ENCODE results near the gene TUSC2. TPM values are rescaled to one million over a fixed set of nuclear protein-coding genes. Genes with fewer than 3 reads are reported as not detected.

The TUSC2 gene
- total RNA-seq, 2 donors from 2014 or later: 12.9 to 31.6 TPM

- 0% methylated on average over 43 of the region's 45 CpGs; no CpG with 5 or more reads in 1 of the 2 donors for WGBS, 2 donors
- H3K36me3 ChIP-seq (replicated peaks in 1 of 2; ENCODE audit: insufficient read depth in 1 of 2, low read depth in 2 of 2): peaks cover 0 to 5% of the 10 kb centered on the region in 2 donors
- no peaks in the 10 kb centered on the region for H3K27me3 ChIP-seq
- H3K4me1 ChIP-seq: peaks cover 60% of the 10 kb centered on the region
- H3K9me3 ChIP-seq: no peaks in the 10 kb centered on the region
- H3K27ac ChIP-seq: peak overlapping the region; percentile 88 to 98 (median 96)
- peak in 2 of 3 donors; percentile 59 to 64 for TF ChIP-seq POLR2A (IDR thresholded peaks at IDR 0.05)
- TF ChIP-seq, protein P1, sequence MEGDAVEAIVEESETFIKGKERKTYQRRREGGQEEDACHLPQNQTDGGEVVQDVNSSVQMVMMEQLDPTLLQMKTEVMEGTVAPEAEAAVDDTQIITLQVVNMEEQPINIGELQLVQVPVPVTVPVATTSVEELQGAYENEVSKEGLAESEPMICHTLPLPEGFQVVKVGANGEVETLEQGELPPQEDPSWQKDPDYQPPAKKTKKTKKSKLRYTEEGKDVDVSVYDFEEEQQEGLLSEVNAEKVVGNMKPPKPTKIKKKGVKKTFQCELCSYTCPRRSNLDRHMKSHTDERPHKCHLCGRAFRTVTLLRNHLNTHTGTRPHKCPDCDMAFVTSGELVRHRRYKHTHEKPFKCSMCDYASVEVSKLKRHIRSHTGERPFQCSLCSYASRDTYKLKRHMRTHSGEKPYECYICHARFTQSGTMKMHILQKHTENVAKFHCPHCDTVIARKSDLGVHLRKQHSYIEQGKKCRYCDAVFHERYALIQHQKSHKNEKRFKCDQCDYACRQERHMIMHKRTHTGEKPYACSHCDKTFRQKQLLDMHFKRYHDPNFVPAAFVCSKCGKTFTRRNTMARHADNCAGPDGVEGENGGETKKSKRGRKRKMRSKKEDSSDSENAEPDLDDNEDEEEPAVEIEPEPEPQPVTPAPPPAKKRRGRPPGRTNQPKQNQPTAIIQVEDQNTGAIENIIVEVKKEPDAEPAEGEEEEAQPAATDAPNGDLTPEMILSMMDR (IDR thresholded peaks at IDR 0.05): no peak
- peak overlapping the region in 1 of 2 donors; percentile 62 for H3K4me3 ChIP-seq
- ATAC-seq (peak; percentile 75), DNase-seq (peak; percentile 75 to 84 (median 80))
- intact Hi-C loops (cut with DNase I): no loop called here
These were observed 7.1 kb downstream of the TUSC2 start for GRCh38 chr3:50320853-50321335.

DNA sequence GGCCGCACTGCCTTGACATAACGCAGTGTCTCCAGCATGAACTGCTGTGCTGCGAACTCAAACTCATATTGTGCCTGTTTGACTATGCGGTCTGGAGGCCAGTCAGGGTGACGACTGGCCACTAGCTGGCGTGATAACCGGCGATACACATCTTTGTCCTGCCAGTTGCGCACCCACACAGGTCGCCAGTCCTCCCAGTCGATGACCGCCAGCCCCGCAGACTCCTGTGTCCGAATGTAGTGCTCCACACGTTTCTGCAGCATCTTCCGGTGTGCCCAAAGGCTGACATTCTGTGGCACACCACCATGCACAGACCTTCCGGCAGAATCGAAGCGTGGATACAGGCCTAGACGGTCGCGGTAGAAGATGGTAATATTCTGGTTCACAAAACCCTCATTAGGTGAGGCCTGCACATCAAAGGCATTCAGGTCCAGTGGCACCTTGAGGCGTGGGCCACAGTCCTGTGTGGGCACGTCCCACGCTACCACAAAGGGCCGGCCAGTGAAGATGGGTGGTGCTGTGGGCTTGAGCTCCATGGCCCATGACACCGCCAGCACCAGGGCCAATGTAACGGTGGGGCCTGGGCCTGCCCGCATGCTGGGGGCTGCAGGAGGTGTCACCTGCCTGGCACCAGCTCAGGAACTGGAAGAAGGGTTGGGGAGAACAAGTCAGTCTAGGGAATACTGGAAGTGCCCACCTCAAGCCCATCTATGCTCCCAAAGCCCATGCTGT is 8.0 kb downstream of the TUSC2 start:
- Histone ChIP-seq H3K27ac (peak overlapping the region; percentile 88 to 98 (median 96)), H3K9me3 (no peaks in the 10 kb centered on the region), H3K36me3 (replicated peaks in 1 of 2; ENCODE audit: insufficient read depth in 1 of 2, low read depth in 2 of 2) (peaks cover 0 to 5% of the 10 kb centered on the region in 2 donors), H3K4me1 (peaks cover 59% of the 10 kb centered on the region), H3K4me3 (peak overlapping the region in 1 of 2 donors; percentile 62), H3K27me3 (no peaks in the 10 kb centered on the region)
- DNase-seq (no peak), ATAC-seq (no peak)
- TF ChIP-seq, protein P1 (IDR thresholded peaks at IDR 0.05): no peak
- no peak for TF ChIP-seq POLR2A (IDR thresholded peaks at IDR 0.05)
- WGBS, 2 donors: 72 to 79% methylated on average over 22 to 27 of the region's 29 CpGs
- intact Hi-C loops (cut with DNase I): no loop called here

- H3K4me3 ChIP-seq: no peak overlapping the region
- DNase-seq (no peak), ATAC-seq (no peak)
- peaks cover 53% of the 10 kb centered on the region for H3K4me1 ChIP-seq
- WGBS, 2 donors: 84 to 92% methylated on average over 14 to 16 of the region's 16 CpGs
- H3K36me3 ChIP-seq (replicated peaks in 1 of 2; ENCODE audit: insufficient read depth in 1 of 2, low read depth in 2 of 2): peaks cover 0 to 5% of the 10 kb centered on the region in 2 donors
- intact Hi-C loops (cut with DNase I): no loop called here
- TF ChIP-seq, protein P1 (IDR thresholded peaks at IDR 0.05): no peak
- TF ChIP-seq POLR2A (IDR thresholded peaks at IDR 0.05): no peak
- H3K9me3 ChIP-seq: no peaks in the 10 kb centered on the region
- H3K27me3 ChIP-seq: no peaks in the 10 kb centered on the region
- H3K27ac ChIP-seq: no peak overlapping the region
These were observed 8.7 kb downstream of the TUSC2 start for GRCh38 chr3:50319181-50319893.

DNA sequence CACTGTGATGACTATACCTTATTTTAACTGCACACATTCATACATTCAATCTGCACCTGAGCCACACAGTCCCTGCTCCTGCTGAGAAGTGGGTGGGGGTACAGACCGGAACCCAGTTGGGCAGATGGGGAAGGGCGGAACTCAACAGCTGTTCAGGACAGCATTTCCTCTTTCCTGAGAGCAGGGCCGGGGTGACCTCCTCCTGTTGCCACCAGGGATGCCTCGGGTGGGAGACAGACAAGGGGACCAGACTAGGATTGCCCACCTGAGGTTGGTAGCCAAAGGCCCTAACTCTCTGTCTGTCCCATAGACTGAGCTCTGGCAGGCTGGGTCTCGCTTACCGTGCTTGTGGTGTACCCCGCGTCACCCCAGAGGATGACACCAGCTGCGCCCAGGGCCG is 9.4 kb downstream of the TUSC2 start:
- Histone ChIP-seq H3K27me3 (no peaks in the 10 kb centered on the region), H3K4me1 (peaks cover 50% of the 10 kb centered on the region), H3K4me3 (no peak overlapping the region), H3K9me3 (no peaks in the 10 kb centered on the region), H3K36me3 (replicated peaks in 1 of 2; ENCODE audit: insufficient read depth in 1 of 2, low read depth in 2 of 2) (peaks cover 0 to 5% of the 10 kb centered on the region in 2 donors), H3K27ac (no peak overlapping the region)
- WGBS, 2 donors: 84 to 100% methylated on average over 1 to 10 of the region's 10 CpGs
- intact Hi-C loops (cut with DNase I): no loop called here
- TF ChIP-seq, protein P1 (IDR thresholded peaks at IDR 0.05): no peak
- DNase-seq (no peak), ATAC-seq (no peak)
